GM18951 (cell line): ENCODE results near the gene TLE4.
"Not testable (repeated sequence)": the region's sequence is repeated elsewhere in the genome, so short reads cannot be mapped to it uniquely, and the experiment has no call there.

Experiments
- POLR2A ChIP-seq: IDR thresholded peaks from 4 replicates; pipeline ENCODE4 v1.6.1; 2011; ENCODE audit warnings: mild to moderate bottlenecking; ENCODE audit not compliant: insufficient read length, insufficient read depth; ENCODE audit errors: extremely low read depth
- in situ Hi-C: fragments of 300-500 bp; cut with MboI; formaldehyde crosslinking; loops from one replicate; pipeline ENCODE4 v1.12.0; 2022; ENCODE audit warnings: low sequenced_read_pairs, mixed read lengths, inconsistent platforms; ENCODE audit not compliant: unreplicated experiment

TLE4 gene

GRCh38 chr9:79644048-79644447 is 72.3 kb downstream of the TLE4 start:
- in situ Hi-C loops, result no loop called here
- no peak for TF ChIP-seq POLR2A

GRCh38 chr9:79644601-79645000 is 72.8 kb downstream of the TLE4 start:
- in situ Hi-C loops, result no loop called here
- no peak for TF ChIP-seq POLR2A

GRCh38 chr9:79645110-79645509 is 73.3 kb downstream of the TLE4 start:
- TF ChIP-seq POLR2A, result no peak
- in situ Hi-C loops, result no loop called here

GRCh38 chr9:79646096-79646495 is 74.3 kb downstream of the TLE4 start:
- TF ChIP-seq POLR2A, result no peak
- in situ Hi-C loops, result no loop called here

- TF ChIP-seq POLR2A, result no peak
- in situ Hi-C loops, result no loop called here
Measured at GRCh38 chr9:79651251-79651795, 79.6 kb downstream of the TLE4 start.

- no peak for TF ChIP-seq POLR2A
- in situ Hi-C loops, result no loop called here
Measured at GRCh38 chr9:79652598-79652997, 80.8 kb downstream of the TLE4 start.

- in situ Hi-C loops, result not testable (repeated sequence)
Measured at GRCh38 chr9:79654591-79655382, 83.0 kb downstream of the TLE4 start.

GRCh38 chr9:79655551-79655950 is 83.8 kb downstream of the TLE4 start:
- in situ Hi-C loops, result no loop called here
- no peak for TF ChIP-seq POLR2A

- in situ Hi-C loops, result no loop called here
- TF ChIP-seq POLR2A, result no peak
Measured at GRCh38 chr9:79656169-79656568, 84.4 kb downstream of the TLE4 start.

GRCh38 chr9:79657891-79658290 is 86.1 kb downstream of the TLE4 start:
- in situ Hi-C loops, result no loop called here
- TF ChIP-seq POLR2A, result no peak

GRCh38 chr9:79658926-79659325 is 87.2 kb downstream of the TLE4 start:
- in situ Hi-C loops, result no loop called here
- no peak for TF ChIP-seq POLR2A

- in situ Hi-C loops, result no loop called here
Measured at GRCh38 chr9:79660615-79661014, 88.8 kb downstream of the TLE4 start.

GRCh38 chr9:79661279-79661678 is 89.5 kb downstream of the TLE4 start:
- in situ Hi-C loops, result no loop called here
- TF ChIP-seq POLR2A, result no peak

More at GRCh38 chr9:79660615-79661014, 88.8 kb downstream of the TLE4 start:
- TF ChIP-seq POLR2A, result no peak

- in situ Hi-C loops, result no loop called here
- TF ChIP-seq POLR2A, result no peak
Measured at GRCh38 chr9:79661886-79662536, 90.2 kb downstream of the TLE4 start.

- in situ Hi-C loops, result no loop called here
- no peak for TF ChIP-seq POLR2A
Measured at GRCh38 chr9:79662537-79662956, 90.8 kb downstream of the TLE4 start.
